DMS79 (cell line): ENCODE data around the gene SPHK1.

Source experiments
- DNase-seq: peaks from one replicate; lab custom pipeline; 2025; lab: John Stamatoyannopoulos, UW

SPHK1 gene

GRCh38 chr17:76384987-76385891 is 830 bp downstream of the SPHK1 start:
- no peak for DNase-seq

GRCh38 chr17:76385892-76386786 is 1.7 kb downstream of the SPHK1 start:
- no peak for DNase-seq

- no peak for DNase-seq
Observed at GRCh38 chr17:76386966-76387765, 2.8 kb downstream of the SPHK1 start.

GRCh38 chr17:76388966-76389888 is 4.8 kb downstream of the SPHK1 start:
- no peak for DNase-seq

GRCh38 chr17:76390003-76390421 is 5.6 kb downstream of the SPHK1 start:
- no peak for DNase-seq

DNA sequence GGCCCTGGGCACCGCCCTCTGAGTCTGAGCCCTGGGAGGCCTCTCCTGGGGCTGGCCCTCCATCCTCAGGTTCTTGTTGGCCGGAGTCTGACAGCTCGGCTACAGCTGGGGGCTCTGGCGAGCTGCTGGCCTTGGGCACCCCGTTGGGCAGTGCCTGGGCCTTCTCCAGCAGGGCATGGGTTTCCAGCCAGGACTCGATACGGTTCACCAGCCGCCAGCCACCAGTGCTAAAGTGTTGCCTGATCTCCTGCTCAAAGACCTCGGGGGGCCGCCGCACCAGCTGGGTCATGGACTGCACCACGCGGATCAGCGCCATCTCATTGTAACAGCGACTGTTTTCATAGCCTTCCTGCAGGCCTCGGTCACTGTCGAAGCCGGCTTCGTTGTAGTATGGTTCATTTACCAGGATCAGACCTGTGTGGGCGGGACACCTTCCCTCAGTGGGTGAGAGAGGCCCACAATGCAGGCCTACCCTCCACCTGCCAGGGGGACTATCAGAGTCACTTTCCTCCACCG is 6.8 kb downstream of the SPHK1 start:
- no peak for DNase-seq

DNA sequence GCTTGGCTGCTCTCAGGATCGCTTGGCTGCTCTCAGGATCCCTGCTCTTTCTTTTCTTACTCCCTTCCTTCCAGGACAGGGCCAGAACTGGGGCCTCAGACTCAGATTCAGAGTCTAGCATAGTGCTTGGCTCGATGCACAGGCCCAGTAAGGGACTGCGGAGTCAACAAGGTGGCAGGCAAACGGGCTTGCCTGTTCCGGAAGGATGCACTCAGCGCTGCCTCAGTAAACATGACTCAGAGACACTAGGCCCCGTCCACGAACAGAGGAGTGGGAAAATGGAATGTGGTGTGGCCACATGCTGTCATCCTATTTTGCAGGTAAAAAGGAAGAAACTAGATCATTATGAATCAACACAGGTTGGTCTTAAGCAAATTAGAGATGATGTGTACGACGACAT is 9.8 kb downstream of the SPHK1 start:
- DNase-seq = peak; percentile 44

DNA sequence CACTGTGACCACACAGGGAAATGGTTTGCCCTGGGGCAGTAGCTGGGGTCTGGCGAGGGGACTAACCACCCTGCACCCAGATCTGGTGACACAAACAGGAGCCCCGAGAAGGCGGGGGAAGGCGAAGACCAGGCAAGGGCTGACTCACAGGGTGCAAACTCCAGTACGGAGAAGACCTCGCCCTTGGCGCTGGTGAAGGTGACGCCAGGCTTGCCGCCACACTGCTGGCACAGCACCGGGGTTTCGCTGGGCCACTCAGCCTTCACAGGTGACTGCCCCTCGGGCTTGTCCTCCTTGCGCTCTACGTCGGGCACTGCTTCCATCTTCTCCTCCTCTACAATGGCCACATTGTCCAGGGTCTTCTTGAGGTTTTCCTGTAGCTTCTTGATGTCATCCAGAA is 11.6 kb downstream of the SPHK1 start:
- no peak for DNase-seq

DNA sequence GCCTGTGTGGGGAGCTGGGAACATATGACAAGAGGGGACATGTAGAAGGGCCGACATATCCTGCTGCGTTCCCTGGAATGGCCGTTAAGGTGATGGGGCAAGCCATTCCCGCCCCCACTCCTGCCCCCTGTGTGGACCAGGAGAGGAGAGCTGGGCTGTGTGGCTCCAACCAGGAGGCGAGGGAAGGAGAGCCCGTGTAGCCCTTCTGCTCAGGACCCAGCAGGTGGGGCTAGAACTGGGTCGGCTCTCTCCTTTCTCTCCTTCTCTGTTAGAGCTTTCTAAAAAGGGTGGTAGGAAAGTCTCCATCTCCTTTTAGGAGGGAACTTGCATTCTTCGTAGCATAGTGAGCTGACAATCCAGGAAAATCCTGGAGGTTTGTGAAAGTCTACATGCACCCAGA is 12.8 kb downstream of the SPHK1 start:
- no peak for DNase-seq

DNA sequence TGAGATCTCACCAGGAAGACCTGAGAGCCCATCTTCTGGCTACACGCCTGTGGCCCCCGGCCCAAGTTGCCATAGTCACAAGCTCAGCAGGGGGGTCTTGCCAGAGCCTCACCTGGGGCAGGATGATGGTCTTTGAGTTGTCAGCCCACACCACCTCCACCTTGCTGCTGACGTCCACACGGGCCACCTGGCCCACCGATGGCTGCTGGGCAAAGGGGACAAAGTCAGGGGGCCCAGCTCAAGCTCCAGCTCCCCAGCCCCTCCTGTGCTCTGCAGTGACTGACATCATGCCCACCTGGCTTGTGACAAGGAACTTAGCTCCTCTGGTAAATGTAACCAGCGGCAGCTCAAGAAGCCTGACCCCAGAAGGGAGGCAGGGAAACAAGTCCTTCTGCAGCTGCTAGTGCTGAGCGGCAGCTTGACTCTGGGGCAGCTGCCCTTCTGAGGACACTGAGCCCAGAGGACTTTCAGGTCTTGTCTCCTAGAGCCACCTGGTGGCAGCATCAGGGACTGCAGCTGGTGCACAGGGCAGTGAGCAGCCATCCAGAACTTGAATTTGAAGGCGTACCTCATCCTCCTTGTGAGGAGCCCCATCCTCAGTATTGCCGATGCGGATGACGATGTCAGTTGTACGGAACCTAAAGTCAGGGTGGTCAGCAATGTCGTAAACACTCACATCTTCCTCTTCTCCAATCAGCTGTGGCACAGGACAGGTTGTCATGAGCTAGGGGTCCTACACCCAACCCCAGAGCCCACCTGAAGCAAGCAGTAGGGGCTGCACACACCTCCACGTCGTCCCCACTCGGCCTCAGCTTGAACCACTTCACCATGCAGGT is 13.5 kb downstream of the SPHK1 start:
- peak; percentile 63 for DNase-seq

DNA sequence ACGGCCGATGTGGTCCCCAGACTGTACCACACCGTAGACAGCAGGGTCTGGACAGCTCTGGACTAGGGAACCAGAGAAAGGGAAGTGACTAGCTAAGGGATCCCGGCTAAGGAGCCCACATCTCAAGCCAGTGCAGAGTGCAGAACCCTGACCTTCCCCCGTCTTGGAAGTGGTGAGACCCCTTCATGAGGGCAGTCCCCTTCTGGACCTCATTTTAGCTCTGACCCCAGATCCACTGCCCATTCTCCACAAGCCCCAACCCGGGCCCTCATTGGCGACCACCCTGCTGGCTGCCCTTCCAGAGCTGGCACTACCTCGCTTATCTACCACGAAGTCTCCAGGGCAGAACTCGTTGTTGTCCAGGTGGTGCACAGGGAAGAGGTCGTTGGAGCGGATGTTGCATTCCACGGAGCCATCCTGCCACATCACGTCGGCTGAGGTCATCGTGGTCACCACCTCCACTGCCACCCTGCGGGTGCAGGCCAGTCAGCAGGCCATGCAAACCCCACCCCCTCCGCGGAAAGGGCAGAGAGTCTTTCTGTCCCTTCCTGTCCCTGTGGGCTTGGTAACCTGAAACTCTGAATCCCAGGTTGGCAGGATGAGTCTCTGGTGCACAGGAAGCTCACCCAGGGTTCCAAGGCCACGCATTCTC is 14.2 kb downstream of the SPHK1 start:
- DNase-seq = no peak

- DNase-seq = no peak
Observed at GRCh38 chr17:76399175-76400172, 15.1 kb downstream of the SPHK1 start.

- DNase-seq = no peak
Observed at GRCh38 chr17:76402711-76403110, 18.3 kb downstream of the SPHK1 start.

- no peak for DNase-seq
Observed at GRCh38 chr17:76404256-76404655, 19.8 kb downstream of the SPHK1 start.

GRCh38 chr17:76404976-76405563 is 20.7 kb downstream of the SPHK1 start:
- no peak for DNase-seq

DNA sequence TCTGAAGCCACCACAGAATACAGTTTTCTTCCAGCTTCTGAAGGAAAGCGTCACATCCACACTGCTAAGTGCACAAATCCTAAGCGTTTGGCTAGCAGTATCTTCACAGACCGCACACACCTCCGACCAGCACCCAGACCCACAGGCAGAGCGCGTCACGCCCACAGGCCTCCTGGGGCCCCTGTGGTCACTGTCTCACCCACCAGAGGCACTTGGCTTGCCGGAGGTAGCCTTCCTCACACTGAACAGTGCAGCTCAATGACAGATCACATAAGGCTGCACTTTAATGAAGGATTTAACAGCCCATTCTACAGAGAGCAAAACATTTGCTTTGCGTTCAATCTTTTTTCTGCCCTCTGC is 21.2 kb downstream of the SPHK1 start:
- no peak for DNase-seq

DNA sequence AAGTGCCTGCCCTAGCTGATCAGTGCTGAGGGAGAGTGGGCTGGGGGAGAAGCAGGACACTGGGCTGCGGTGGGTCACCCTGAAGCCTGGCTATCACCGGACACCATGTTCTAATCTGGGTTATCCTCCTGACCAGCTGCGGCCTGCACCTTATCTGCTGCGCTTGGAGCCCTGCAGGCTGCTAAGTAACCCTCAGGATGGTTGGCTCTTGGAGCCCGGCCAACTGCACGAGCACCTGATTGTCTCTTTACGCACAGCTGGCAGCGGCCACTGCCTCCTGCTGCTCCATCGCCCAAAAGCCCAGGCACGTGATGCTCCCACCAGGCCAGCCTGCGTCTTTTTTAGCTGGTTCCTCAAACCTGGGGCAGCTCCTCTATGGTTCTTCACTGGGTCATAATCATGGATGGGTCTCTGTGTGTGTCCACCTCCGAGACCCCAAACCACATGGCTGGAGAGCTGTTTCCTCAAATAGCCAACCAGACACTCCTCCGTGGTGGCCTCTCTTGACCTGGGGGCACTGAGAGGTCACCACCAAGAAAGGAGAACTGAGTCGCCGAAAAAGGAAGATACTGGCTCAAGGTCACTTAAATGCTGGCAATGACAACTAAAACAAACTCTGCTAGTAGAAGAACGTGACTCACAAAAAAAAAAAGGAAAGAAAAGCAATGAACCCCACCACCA is 21.7 kb downstream of the SPHK1 start:
- peak; percentile 71 for DNase-seq
